Measurements from ENCODE around the gene C5orf63.

DNA sequence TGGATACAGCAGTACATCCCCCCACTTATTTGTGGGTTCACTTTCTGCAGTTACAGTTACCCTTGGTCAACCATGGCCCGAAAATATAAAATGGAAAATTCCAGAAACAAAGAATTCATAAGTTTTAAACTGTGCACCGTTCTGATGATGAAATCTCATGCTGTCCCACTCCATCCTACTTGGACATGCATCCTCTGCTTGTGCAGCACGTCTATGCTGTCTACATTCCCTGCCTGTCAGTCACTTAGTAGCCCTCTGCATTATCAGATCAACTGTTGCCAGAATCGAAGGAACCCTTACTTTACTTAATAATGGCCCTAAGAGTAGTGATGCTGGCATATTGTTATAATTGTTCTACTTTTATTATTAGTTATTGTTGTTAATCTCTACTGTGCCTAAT is 57.6 kb downstream of the C5orf63 start:
- TF ChIP-seq, protein P1, sequence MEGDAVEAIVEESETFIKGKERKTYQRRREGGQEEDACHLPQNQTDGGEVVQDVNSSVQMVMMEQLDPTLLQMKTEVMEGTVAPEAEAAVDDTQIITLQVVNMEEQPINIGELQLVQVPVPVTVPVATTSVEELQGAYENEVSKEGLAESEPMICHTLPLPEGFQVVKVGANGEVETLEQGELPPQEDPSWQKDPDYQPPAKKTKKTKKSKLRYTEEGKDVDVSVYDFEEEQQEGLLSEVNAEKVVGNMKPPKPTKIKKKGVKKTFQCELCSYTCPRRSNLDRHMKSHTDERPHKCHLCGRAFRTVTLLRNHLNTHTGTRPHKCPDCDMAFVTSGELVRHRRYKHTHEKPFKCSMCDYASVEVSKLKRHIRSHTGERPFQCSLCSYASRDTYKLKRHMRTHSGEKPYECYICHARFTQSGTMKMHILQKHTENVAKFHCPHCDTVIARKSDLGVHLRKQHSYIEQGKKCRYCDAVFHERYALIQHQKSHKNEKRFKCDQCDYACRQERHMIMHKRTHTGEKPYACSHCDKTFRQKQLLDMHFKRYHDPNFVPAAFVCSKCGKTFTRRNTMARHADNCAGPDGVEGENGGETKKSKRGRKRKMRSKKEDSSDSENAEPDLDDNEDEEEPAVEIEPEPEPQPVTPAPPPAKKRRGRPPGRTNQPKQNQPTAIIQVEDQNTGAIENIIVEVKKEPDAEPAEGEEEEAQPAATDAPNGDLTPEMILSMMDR (IDR thresholded peaks at IDR 0.05) = no peak
- TF ChIP-seq EZH2 (IDR thresholded peaks at IDR 0.05; ENCODE audit: borderline replicate concordance, insufficient read depth, low read depth, low read length, poor library complexity, severe bottlenecking) = no peak
